BLaER1 (cell line): ENCODE data around the gene FBXO10.
"Not testable (repeated sequence)": the region's sequence is repeated elsewhere in the genome, so short reads cannot be mapped to it uniquely, and the experiment has no call there.

Experiments used
- H3K27ac ChIP-seq: shearing (Covaris generic); formaldehyde crosslinking; 2 replicates; pipeline ENCODE4 v1.8.1; 2022
- H3K27me3 ChIP-seq: shearing (Covaris generic); formaldehyde crosslinking; 2 replicates; pipeline ENCODE4 v1.8.1; 2022
- H3K36me3 ChIP-seq: shearing (Covaris generic); formaldehyde crosslinking; 2 replicates; pipeline ENCODE4 v1.8.1; 2022
- H3K4me1 ChIP-seq: shearing (Covaris generic); formaldehyde crosslinking; 2 replicates; pipeline ENCODE4 v1.8.1; 2022
- H3K4me2 ChIP-seq: shearing (Covaris generic); formaldehyde crosslinking; 2 replicates; pipeline ENCODE4 v1.8.1; 2022
- H3K4me3 ChIP-seq: shearing (Covaris generic); formaldehyde crosslinking; 2 replicates; pipeline ENCODE4 v1.8.1; 2022
- H3K9ac ChIP-seq: shearing (Covaris generic); formaldehyde crosslinking; 2 replicates; pipeline ENCODE4 v1.8.1; 2022
- H3K9me3 ChIP-seq: shearing (Covaris generic); formaldehyde crosslinking; 2 replicates; pipeline ENCODE4 v1.8.1; 2022
- H4K20me1 ChIP-seq: shearing (Covaris generic); formaldehyde crosslinking; 2 replicates; pipeline ENCODE4 v1.8.1; 2022
- Cebpa-rat ChIP-seq: shearing (Covaris generic); IDR thresholded peaks from 2 replicates; pipeline ENCODE4 v1.8.1; 2022

The FBXO10 gene

DNA sequence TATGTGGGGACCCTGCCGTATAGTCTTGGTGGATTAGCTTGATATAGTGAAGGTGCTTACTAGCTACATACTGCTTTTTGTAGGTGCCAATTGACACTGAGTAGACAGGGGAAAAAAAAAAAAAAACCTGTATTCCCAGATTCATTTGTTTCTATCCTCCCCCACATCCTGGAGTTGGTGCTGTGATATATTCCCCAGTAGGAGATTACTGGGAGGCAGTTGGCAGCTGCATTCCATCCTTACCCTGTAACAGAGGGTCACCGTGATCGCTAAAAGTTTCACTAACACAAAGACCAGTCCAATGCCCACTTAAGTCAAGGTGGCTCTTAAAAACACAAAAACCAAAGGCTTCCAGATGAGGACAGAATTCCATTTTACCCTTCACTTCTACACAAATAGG lies 43.6 kb upstream of the FBXO10 start:
- peaks cover 40% of the 10 kb centered on the region for H3K4me1 ChIP-seq
- no peak overlapping the region for H3K27ac ChIP-seq
- no peaks in the 10 kb centered on the region for H3K27me3 ChIP-seq
- H3K9me3 ChIP-seq = no peaks in the 10 kb centered on the region
- H3K36me3 ChIP-seq = no peaks in the 10 kb centered on the region
- H3K4me3 ChIP-seq = no peak overlapping the region
- no peak overlapping the region for H3K9ac ChIP-seq
- no peak overlapping the region for H3K4me2 ChIP-seq
- TF ChIP-seq Cebpa-rat = no peak
- no peaks in the 10 kb centered on the region for H4K20me1 ChIP-seq

GRCh38 chr9:37618817-37619216 lies 42.6 kb upstream of the FBXO10 start:
- H4K20me1 ChIP-seq = no peaks in the 10 kb centered on the region
- H3K4me1 ChIP-seq = peaks cover 40% of the 10 kb centered on the region
- no peak overlapping the region for H3K4me2 ChIP-seq
- no peaks in the 10 kb centered on the region for H3K9me3 ChIP-seq
- H3K9ac ChIP-seq = no peak overlapping the region
- no peak overlapping the region for H3K4me3 ChIP-seq
- no peak overlapping the region for H3K27ac ChIP-seq
- TF ChIP-seq Cebpa-rat = no peak
- no peaks in the 10 kb centered on the region for H3K36me3 ChIP-seq
- no peaks in the 10 kb centered on the region for H3K27me3 ChIP-seq

DNA sequence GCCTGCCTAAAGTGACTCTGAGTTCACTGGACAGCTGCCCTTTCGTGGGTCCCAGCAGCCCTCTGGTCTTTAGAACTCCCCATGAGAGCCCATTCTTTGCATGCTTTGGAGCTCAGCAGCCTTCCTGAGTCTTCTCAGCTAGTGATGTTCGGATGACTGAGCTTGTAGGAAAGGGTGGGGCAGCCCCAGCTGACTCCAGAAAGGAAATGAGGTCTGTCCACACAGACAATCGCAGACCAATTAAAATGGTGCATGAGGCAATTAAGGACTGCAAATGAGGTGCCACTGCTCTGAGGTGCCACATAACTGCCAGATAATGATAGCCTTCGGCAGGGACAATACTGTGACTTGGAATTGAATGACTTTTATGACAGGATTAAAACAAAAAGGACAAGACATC lies 41.7 kb upstream of the FBXO10 start:
- peak overlapping the region; percentile 41 for H3K4me2 ChIP-seq
- no peaks in the 10 kb centered on the region for H3K36me3 ChIP-seq
- H3K27me3 ChIP-seq = no peaks in the 10 kb centered on the region
- H3K27ac ChIP-seq = no peak overlapping the region
- no peak overlapping the region for H3K4me3 ChIP-seq
- no peaks in the 10 kb centered on the region for H3K9me3 ChIP-seq
- peaks cover 34% of the 10 kb centered on the region for H3K4me1 ChIP-seq
- H3K9ac ChIP-seq = no peak overlapping the region
- TF ChIP-seq Cebpa-rat = no peak
- no peaks in the 10 kb centered on the region for H4K20me1 ChIP-seq

GRCh38 chr9:37617161-37617560 lies 41.0 kb upstream of the FBXO10 start:
- Histone ChIP-seq H3K4me2 (no peak overlapping the region), H3K9me3 (no peaks in the 10 kb centered on the region), H3K4me1 (peaks cover 29% of the 10 kb centered on the region), H3K36me3 (no peaks in the 10 kb centered on the region), H3K9ac (no peak overlapping the region), H3K27ac (no peak overlapping the region), H3K27me3 (no peaks in the 10 kb centered on the region), H3K4me3 (no peak overlapping the region), H4K20me1 (no peaks in the 10 kb centered on the region)
- no peak for TF ChIP-seq Cebpa-rat

DNA sequence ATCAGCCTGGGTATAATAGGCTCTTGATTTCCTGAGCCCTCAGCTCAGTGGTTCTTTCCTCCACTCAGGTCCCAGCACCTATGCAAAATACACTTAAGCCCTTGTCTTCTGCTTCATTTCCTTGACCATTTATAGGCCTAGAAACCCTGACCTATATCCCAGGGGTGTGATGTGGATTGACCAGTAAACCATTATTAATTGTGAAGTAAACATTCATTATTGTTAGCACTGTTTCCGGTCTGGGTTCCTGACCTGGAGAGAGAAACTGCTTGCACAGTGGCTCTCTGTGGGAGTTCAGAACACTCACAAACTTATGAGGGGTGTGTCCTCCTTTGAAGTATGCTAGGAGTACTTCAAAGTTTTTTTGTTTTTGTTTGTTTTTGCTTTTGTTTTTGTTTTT lies 35.8 kb upstream of the FBXO10 start:
- Histone ChIP-seq H3K4me3 (no peak overlapping the region), H3K9ac (no peak overlapping the region), H4K20me1 (no peaks in the 10 kb centered on the region), H3K4me1 (peaks cover 11% of the 10 kb centered on the region; the same call in 1 of the 2 replicates), H3K27me3 (no peaks in the 10 kb centered on the region), H3K27ac (no peak overlapping the region), H3K9me3 (no peaks in the 10 kb centered on the region), H3K4me2 (no peak overlapping the region), H3K36me3 (no peaks in the 10 kb centered on the region)
- TF ChIP-seq Cebpa-rat = no peak

DNA sequence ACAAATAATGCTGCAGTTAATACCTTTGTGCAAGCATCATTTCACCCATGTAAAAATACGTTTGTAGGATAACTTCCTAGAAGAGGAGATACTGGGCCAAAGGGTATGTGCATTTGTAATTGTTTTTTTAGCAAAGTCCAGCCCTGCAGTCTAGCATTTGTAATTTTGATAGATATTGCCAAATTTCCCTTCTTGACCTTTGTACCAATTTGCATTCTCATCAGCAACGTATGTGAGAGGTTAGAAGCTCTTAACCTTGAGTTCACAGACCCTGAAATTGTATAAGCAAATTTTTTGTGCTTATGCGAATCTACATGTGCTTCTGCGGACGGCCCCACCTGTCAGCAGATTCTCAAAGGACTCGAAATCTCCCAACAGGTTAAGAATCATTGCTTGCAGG lies 34.8 kb upstream of the FBXO10 start:
- H3K4me3 ChIP-seq = no peak overlapping the region
- no peaks in the 10 kb centered on the region for H3K27me3 ChIP-seq
- TF ChIP-seq Cebpa-rat = no peak
- no peaks in the 10 kb centered on the region for H4K20me1 ChIP-seq
- H3K4me2 ChIP-seq = no peak overlapping the region
- H3K9ac ChIP-seq = no peak overlapping the region
- no peaks in the 10 kb centered on the region for H3K9me3 ChIP-seq
- peaks cover 11% of the 10 kb centered on the region; the same call in 1 of the 2 replicates for H3K4me1 ChIP-seq
- H3K27ac ChIP-seq = no peak overlapping the region
- H3K36me3 ChIP-seq = no peaks in the 10 kb centered on the region

DNA sequence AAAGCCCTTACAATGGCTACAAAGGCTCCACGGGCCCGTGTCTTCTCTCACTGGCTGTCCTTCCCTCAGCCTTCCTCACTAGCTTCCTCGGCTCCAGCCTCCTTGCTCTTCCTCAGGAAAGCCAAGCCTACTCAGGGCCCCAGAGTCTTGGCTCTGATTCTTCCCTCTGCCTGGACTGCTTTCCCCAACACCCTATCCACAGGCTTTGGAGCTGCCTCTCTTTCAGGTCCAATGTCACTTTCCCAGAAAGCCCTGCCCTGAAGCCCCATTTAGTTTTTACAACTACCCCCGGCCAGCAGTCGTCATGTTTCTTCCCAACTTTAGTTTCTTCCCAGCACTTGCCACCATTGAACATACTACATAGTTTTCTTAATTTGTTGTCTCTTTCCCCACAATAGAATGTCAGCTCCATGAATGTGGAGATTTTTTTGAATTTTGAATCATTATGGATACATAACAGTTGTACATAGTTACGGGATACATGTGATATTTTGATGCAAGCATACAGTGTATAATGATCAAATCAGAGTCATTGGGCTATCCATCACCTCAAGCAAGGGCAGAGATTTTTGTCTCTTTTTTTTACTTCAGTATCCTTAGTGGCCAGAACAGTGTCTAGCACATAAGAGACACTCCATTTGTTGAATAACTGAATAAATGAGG lies 33.7 kb upstream of the FBXO10 start:
- Histone ChIP-seq H3K4me2 (no peak overlapping the region), H3K9ac (no peak overlapping the region), H3K27me3 (no peaks in the 10 kb centered on the region), H3K36me3 (no peaks in the 10 kb centered on the region), H3K4me3 (no peak overlapping the region), H4K20me1 (no peaks in the 10 kb centered on the region), H3K4me1 (peaks cover 11% of the 10 kb centered on the region; the same call in 1 of the 2 replicates), H3K9me3 (no peaks in the 10 kb centered on the region), H3K27ac (no peak overlapping the region)
- no peak for TF ChIP-seq Cebpa-rat

DNA sequence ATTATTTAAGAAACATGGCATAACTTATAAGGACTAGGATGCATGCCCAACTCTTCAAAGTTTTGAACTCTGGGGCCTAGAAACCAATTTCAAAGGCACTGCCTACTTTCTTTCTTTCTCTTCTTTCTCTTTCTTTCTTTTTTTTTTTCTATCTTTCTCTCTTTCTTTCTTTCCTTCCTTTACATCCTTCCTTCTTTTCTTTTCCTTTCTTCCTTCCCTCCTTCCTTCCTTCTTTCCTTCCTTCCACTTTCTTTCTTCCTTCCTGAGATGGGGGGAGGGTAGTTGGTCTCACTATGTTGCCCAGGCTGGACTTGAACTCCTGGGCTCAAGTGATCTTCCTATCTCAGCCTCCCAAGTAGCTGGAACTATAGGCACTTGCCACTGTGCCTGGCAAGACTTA lies 32.1 kb upstream of the FBXO10 start:
- Histone ChIP-seq H3K4me2 (0 out of 2 replicates have a peak overlapping the region, but pooled peaks have one; percentile 3), H4K20me1 (no peaks in the 10 kb centered on the region), H3K4me1 (peaks cover 11% of the 10 kb centered on the region; the same call in 1 of the 2 replicates), H3K27ac (no peak overlapping the region), H3K4me3 (no peak overlapping the region), H3K36me3 (no peaks in the 10 kb centered on the region), H3K9me3 (no peaks in the 10 kb centered on the region), H3K27me3 (no peaks in the 10 kb centered on the region), H3K9ac (no peak overlapping the region)
- TF ChIP-seq Cebpa-rat = no peak

DNA sequence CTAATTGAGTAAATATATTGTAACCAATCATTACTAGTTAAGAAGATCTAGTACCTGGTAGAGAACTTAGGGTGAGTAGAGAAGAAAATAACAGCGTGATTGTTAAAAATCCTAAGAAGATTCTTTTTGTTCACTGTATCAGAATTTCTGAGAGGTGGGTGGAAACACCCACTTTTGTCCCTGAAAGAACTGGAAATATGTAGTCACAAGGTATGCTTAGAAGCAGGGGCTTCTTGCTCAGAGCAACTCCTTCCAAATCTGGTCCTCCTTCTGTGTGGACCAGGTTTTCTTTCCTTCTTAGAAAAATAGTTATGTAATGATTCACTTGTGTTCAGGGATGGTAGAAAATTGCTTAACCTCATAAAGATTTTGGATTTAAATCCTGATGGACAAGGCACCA lies 28.1 kb upstream of the FBXO10 start:
- no peak overlapping the region for H3K4me3 ChIP-seq
- H3K4me2 ChIP-seq = no peak overlapping the region
- no peak overlapping the region for H3K9ac ChIP-seq

DNA sequence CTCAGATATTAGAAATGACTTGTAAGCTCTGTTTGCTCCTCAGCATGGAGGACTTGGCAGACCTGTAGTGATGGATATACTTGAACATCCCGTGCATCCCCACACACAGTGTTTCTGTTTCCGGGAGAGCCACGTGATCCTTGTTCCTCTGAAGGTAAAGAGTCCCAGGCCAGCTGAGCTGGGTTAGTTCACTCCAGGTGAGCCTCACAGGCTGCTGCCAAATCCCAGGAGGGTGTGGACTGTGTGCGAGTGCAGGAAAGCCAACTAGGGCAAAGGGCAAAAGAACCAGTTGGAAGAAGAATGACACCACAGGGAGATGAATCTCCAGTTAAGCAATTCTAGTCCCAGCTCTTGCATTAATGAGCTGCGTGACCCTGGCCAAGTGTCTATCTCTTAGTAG lies 26.6 kb upstream of the FBXO10 start:
- H3K36me3 ChIP-seq = no peaks in the 10 kb centered on the region
- H3K4me3 ChIP-seq = no peak overlapping the region
- H3K9ac ChIP-seq = no peak overlapping the region
- H3K27me3 ChIP-seq = no peaks in the 10 kb centered on the region
- H3K9me3 ChIP-seq = no peaks in the 10 kb centered on the region
- H3K27ac ChIP-seq = no peak overlapping the region
- TF ChIP-seq Cebpa-rat = no peak
- H3K4me1 ChIP-seq = peaks cover 4% of the 10 kb centered on the region; the same call in 1 of the 2 replicates
- no peaks in the 10 kb centered on the region for H4K20me1 ChIP-seq
- H3K4me2 ChIP-seq = no peak overlapping the region

More for the DNA sequence above, 28.1 kb upstream of the FBXO10 start:
- no peaks in the 10 kb centered on the region for H4K20me1 ChIP-seq
- H3K27ac ChIP-seq = no peak overlapping the region
- no peaks in the 10 kb centered on the region for H3K9me3 ChIP-seq
- H3K27me3 ChIP-seq = no peaks in the 10 kb centered on the region
- peaks cover 11% of the 10 kb centered on the region; the same call in 1 of the 2 replicates for H3K4me1 ChIP-seq
- no peak for TF ChIP-seq Cebpa-rat
- H3K36me3 ChIP-seq = no peaks in the 10 kb centered on the region

- H3K9ac ChIP-seq, H3K27me3 ChIP-seq, H3K36me3 ChIP-seq, H4K20me1 ChIP-seq, H3K27ac ChIP-seq, H3K4me2 ChIP-seq, H3K4me3 ChIP-seq, H3K4me1 ChIP-seq, H3K9me3 ChIP-seq: not testable (repeated sequence)
These were observed 25.9 kb upstream of the FBXO10 start for GRCh38 chr9:37602061-37602460.
